Hepatocyte (in vitro differentiated cells): ENCODE data around the gene KCNQ5.

Experiments
- EZH2 ChIP-seq: fragments of 200-600 bp; sonication (generic); IDR thresholded peaks from 2 replicates; pipeline ENCODE4 v1.6.1; 2016; ENCODE audit warnings: antibody characterized with exemption, mild to moderate bottlenecking, borderline replicate concordance
- EZH2phosphoT487 ChIP-seq: fragments of 200-600 bp; sonication (generic); IDR thresholded peaks from one replicate; pipeline ENCODE4 v1.6.1; 2018; ENCODE audit warnings: antibody characterized with exemption, mild to moderate bottlenecking, low read depth, moderate library complexity; ENCODE audit not compliant: unreplicated experiment, severe bottlenecking
- TF ChIP-seq, protein P1 (sequence below): fragments of 200-600 bp; sonication (generic); IDR thresholded peaks from 2 replicates; pipeline ENCODE4 v1.5.1; 2016; ENCODE audit warnings: antibody characterized with exemption, mild to moderate bottlenecking; ENCODE audit not compliant: poor library complexity

DNA sequence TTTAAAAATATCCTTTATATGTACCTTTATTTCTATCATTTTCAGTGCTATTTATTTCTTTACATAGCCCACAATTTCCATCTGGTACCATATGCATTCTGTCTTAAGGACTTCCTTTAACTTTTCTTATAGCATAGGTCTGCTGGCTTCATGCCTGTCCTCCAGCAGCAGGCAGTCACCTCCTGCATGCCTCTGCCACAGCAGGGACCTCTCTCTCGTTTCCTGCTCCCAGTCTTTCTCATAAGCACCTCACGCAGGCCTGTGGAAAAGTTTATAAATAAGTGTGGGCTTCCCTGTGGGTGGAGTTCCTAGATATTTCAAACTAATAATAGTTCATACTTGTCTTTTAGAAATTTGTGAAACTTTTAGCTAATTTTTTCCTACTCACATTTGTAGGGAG is 133.9 kb downstream of the KCNQ5 start:
- TF ChIP-seq, protein P1, sequence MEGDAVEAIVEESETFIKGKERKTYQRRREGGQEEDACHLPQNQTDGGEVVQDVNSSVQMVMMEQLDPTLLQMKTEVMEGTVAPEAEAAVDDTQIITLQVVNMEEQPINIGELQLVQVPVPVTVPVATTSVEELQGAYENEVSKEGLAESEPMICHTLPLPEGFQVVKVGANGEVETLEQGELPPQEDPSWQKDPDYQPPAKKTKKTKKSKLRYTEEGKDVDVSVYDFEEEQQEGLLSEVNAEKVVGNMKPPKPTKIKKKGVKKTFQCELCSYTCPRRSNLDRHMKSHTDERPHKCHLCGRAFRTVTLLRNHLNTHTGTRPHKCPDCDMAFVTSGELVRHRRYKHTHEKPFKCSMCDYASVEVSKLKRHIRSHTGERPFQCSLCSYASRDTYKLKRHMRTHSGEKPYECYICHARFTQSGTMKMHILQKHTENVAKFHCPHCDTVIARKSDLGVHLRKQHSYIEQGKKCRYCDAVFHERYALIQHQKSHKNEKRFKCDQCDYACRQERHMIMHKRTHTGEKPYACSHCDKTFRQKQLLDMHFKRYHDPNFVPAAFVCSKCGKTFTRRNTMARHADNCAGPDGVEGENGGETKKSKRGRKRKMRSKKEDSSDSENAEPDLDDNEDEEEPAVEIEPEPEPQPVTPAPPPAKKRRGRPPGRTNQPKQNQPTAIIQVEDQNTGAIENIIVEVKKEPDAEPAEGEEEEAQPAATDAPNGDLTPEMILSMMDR = no peak
- TF ChIP-seq EZH2phosphoT487 (no peak), EZH2 (no peak)
